OCI-LY1 (cell line): Measurements from ENCODE around the gene FIS1.
"Not testable (repeated sequence)": the region's sequence is repeated elsewhere in the genome, so short reads cannot be mapped to it uniquely, and the experiment has no call there.

ENCODE experiments used
- H2AFZ ChIP-seq: fragments of 200-600 bp; sonication (generic), shearing (Covaris generic); 2 replicates; pipeline ENCODE4 v1.6.0; 2014; ENCODE audit warnings: antibody characterized with exemption, mild to moderate bottlenecking, low read length
- H3F3A ChIP-seq: fragments of 200-600 bp; sonication (generic), shearing (Covaris generic); 2 replicates; pipeline ENCODE4 v1.6.0; 2014; ENCODE audit warnings: mild to moderate bottlenecking, antibody characterized with exemption, low read length, moderate library complexity; ENCODE audit not compliant: insufficient read depth
- H3K27ac ChIP-seq: fragments of 200-600 bp; sonication (generic); 2 replicates; pipeline ENCODE4 v1.5.1; 2014; ENCODE audit warnings: low read length, mixed run types, mild to moderate bottlenecking, low read depth; ENCODE audit not compliant: poor library complexity, severe bottlenecking
- H3K27me3 ChIP-seq: fragments of 200-600 bp; sonication (generic); 2 replicates; pipeline ENCODE4 v1.6.0; 2014; ENCODE audit warnings: antibody characterized with exemption, mild to moderate bottlenecking, low read length, moderate library complexity; ENCODE audit not compliant: insufficient read depth
- H3K36me3 ChIP-seq: fragments of 200-600 bp; sonication (generic); 2 replicates; pipeline ENCODE4 v1.6.1; 2014; ENCODE audit warnings: mild to moderate bottlenecking, antibody characterized with exemption, low read length, moderate library complexity, mixed read lengths; ENCODE audit not compliant: insufficient read depth
- H3K4me1 ChIP-seq: fragments of 200-600 bp; sonication (generic); 2 replicates; pipeline ENCODE4 v1.5.1; 2014; ENCODE audit warnings: mild to moderate bottlenecking, low read length, moderate library complexity; ENCODE audit not compliant: insufficient read depth, severe bottlenecking
- H3K4me2 ChIP-seq: fragments of 200-600 bp; sonication (generic), shearing (Covaris generic); 2 replicates; pipeline ENCODE4 v1.6.1; 2014; ENCODE audit warnings: low read length
- H3K4me3 ChIP-seq: fragments of 200-600 bp; sonication (generic); 2 replicates; pipeline ENCODE4 v1.5.1; 2014; ENCODE audit warnings: low read length, low read depth, mild to moderate bottlenecking, mixed read lengths; ENCODE audit not compliant: poor library complexity, severe bottlenecking
- H3K79me2 ChIP-seq: fragments of 200-600 bp; shearing (Covaris generic); 2 replicates; pipeline ENCODE4 v1.6.1; 2016; ENCODE audit warnings: mixed run types, low read length, mixed read lengths; ENCODE audit not compliant: insufficient read depth
- H3K9ac ChIP-seq: fragments of 200-600 bp; sonication (generic), shearing (Covaris generic); 2 replicates; pipeline ENCODE4 v1.6.1; 2014; ENCODE audit warnings: mild to moderate bottlenecking, low read length, mixed read lengths
- H3K9me2 ChIP-seq: fragments of 200-600 bp; sonication (generic), shearing (Covaris generic); 2 replicates; pipeline ENCODE4 v1.6.1; 2014; ENCODE audit warnings: low read depth, mild to moderate bottlenecking, low read length, mixed read lengths
- H3K9me3 ChIP-seq: fragments of 200-600 bp; shearing (Covaris generic); 2 replicates; pipeline ENCODE4 v1.6.1; 2014; ENCODE audit warnings: low read length, mixed read lengths
- H4K20me1 ChIP-seq: fragments of 200-600 bp; sonication (generic), shearing (Covaris generic); 2 replicates; pipeline ENCODE4 v1.6.0; 2016; ENCODE audit warnings: mild to moderate bottlenecking, low read length; ENCODE audit not compliant: insufficient read depth
- CTCF ChIP-seq: fragments of 200-600 bp; sonication (generic), shearing (Covaris generic); IDR thresholded peaks from 2 replicates; pipeline ENCODE4 v1.5.1; 2017; ENCODE audit warnings: mild to moderate bottlenecking, antibody characterized with exemption, low read length, moderate library complexity, mixed read lengths
- EZH2 ChIP-seq: fragments of 200-600 bp; sonication (generic), shearing (Covaris generic); IDR thresholded peaks from 2 replicates; pipeline ENCODE4 v1.8.0; 2017; ENCODE audit warnings: borderline replicate concordance, mixed run types, mild to moderate bottlenecking, antibody characterized with exemption, low read length, moderate library complexity, mixed read lengths

FIS1 gene

GRCh38 chr7:101269664-101270063, 24.8 kb upstream of the FIS1 start:
- no peaks in the 10 kb centered on the region for H3K79me2 ChIP-seq
- no peak overlapping the region for H3K9ac ChIP-seq
- H3K4me2 ChIP-seq, result no peak overlapping the region
- no peak overlapping the region for H2AFZ ChIP-seq
- H3K9me3 ChIP-seq, result no peaks in the 10 kb centered on the region
- H3K36me3 ChIP-seq, result no peaks in the 10 kb centered on the region
- H3K4me3 ChIP-seq, result no peak overlapping the region
- H3F3A ChIP-seq, result no peaks in the 10 kb centered on the region
- TF ChIP-seq CTCF (no peak), EZH2 (no peak)
- no peaks in the 10 kb centered on the region for H3K4me1 ChIP-seq
- no peak overlapping the region for H3K27ac ChIP-seq
- no peaks in the 10 kb centered on the region for H3K9me2 ChIP-seq
- H4K20me1 ChIP-seq, result no peaks in the 10 kb centered on the region
- peaks cover 13% of the 10 kb centered on the region for H3K27me3 ChIP-seq

- no peak overlapping the region for H3K4me3 ChIP-seq
- H3K9ac ChIP-seq, result no peak overlapping the region
- no peak overlapping the region for H3K4me2 ChIP-seq
- no peak overlapping the region for H3K27ac ChIP-seq
- no peaks in the 10 kb centered on the region for H3K9me3 ChIP-seq
- no peaks in the 10 kb centered on the region for H4K20me1 ChIP-seq
- no peak for TF ChIP-seq CTCF
- no peak for TF ChIP-seq EZH2
- H3K79me2 ChIP-seq, result no peaks in the 10 kb centered on the region
- H3K27me3 ChIP-seq, result peaks cover 14% of the 10 kb centered on the region
- no peaks in the 10 kb centered on the region for H3K36me3 ChIP-seq
- no peaks in the 10 kb centered on the region for H3K4me1 ChIP-seq
- H2AFZ ChIP-seq, result no peak overlapping the region
- no peaks in the 10 kb centered on the region for H3K9me2 ChIP-seq
- no peaks in the 10 kb centered on the region for H3F3A ChIP-seq
Measured at GRCh38 chr7:101265622-101266516, 21.0 kb upstream of the FIS1 start.

- H3K4me2 ChIP-seq, H3K9me2 ChIP-seq, H3F3A ChIP-seq, H3K4me3 ChIP-seq, H3K27ac ChIP-seq, H3K79me2 ChIP-seq, H2AFZ ChIP-seq, H3K4me1 ChIP-seq, H3K9ac ChIP-seq, H3K9me3 ChIP-seq, H4K20me1 ChIP-seq, H3K36me3 ChIP-seq: not testable (repeated sequence)
- peaks cover 14% of the 10 kb centered on the region for H3K27me3 ChIP-seq
Measured at GRCh38 chr7:101264102-101264706, 19.3 kb upstream of the FIS1 start.
